AG04449 (cell line): Measurements from ENCODE around the gene PIK3CG.

Experiments
- CTCF ChIA-PET: fragments of 350-600 bp; formaldehyde crosslinking; extraction: SDS; loops from one replicate; lab custom pipeline; 2021; ENCODE audit warnings: antibody characterized with exemption; lab: Yijun Ruan, JAX
- POLR2A ChIA-PET: fragments of 400-600, 350-600 bp; formaldehyde crosslinking; extraction: SDS; loops from one replicate; lab custom pipeline; 2020; ENCODE audit warnings: antibody characterized with exemption, inconsistent platforms; lab: Yijun Ruan, JAX
- DNase-seq: peaks from one replicate; pipeline ENCODE4 v3.0.0-alpha.2; 2010; ENCODE audit warnings: low read depth, low spot score
- H3K4me3 ChIP-seq: 2 replicates; pipeline ENCODE4 v1.5.1; 2011; ENCODE audit warnings: low read depth, mild to moderate bottlenecking, control low read depth, low read length
- CTCF ChIP-seq: IDR thresholded peaks from one replicate; pipeline ENCODE4 v1.5.1; 2011; ENCODE audit warnings: mild to moderate bottlenecking, moderate library complexity, low read length, control low read depth, inconsistent platforms; ENCODE audit not compliant: insufficient read depth; ENCODE audit errors: missing control alignments

The PIK3CG gene

GRCh38 chr7:106865130-106866041 lies at the start of gene PIK3CG:
TSS of gene PIK3CG (plus strand) at chr7:106865282. CDS start at chr7:106867562, 2,280 bp downstream.
- TF ChIP-seq CTCF, result no peak
- CTCF ChIA-PET, result no interaction called here

GRCh38 chr7:106817098-106817497 lies 48.0 kb upstream of the PIK3CG start:
- no peak for DNase-seq
- CTCF ChIA-PET, result no interaction called here
- TF ChIP-seq CTCF, result no peak
- POLR2A ChIA-PET, result interaction anchor here (0.6 kb wide), 1 partner anchor 164 kb away, joined by 5 read pairs; no protein-coding TSS in a partner anchor
- H3K4me3 ChIP-seq, result no peak overlapping the region

More at GRCh38 chr7:106865130-106866041, at the start of gene PIK3CG:
- H3K4me3 ChIP-seq, result no peak within 1 kb of the TSS
- POLR2A ChIA-PET, result no interaction called here
- DNase-seq, result no peak

GRCh38 chr7:106818736-106819135 lies 46.3 kb upstream of the PIK3CG start:
- POLR2A ChIA-PET, result no interaction called here
- CTCF ChIA-PET, result interaction anchor here (1.2 to 2.3 kb wide), 2 partner anchors 16 to 26 kb away, joined by 3 to 6 read pairs; no protein-coding TSS in a partner anchor
- no peak for TF ChIP-seq CTCF
- DNase-seq, result no peak
- no peak overlapping the region for H3K4me3 ChIP-seq

GRCh38 chr7:106819546-106819945 lies 45.5 kb upstream of the PIK3CG start:
- H3K4me3 ChIP-seq, result no peak overlapping the region
- no peak for TF ChIP-seq CTCF
- CTCF ChIA-PET, result interaction anchor here (1.2 to 2.3 kb wide), 2 partner anchors 15 to 26 kb away, joined by 3 to 6 read pairs; no protein-coding TSS in a partner anchor
- DNase-seq, result no peak
- POLR2A ChIA-PET, result no interaction called here

GRCh38 chr7:106820321-106821217 lies 44.5 kb upstream of the PIK3CG start:
- DNase-seq, result no peak
- no peak overlapping the region for H3K4me3 ChIP-seq
- POLR2A ChIA-PET, result no interaction called here
- no peak for TF ChIP-seq CTCF
- CTCF ChIA-PET, result interaction anchor here (1.3 to 2.3 kb wide), 2 partner anchors 27 to 327 kb away, joined by 3 to 6 read pairs; no protein-coding TSS in a partner anchor
